GM12872 (cell line): ENCODE measurements around the gene BCL7B.

Source experiments
- TF ChIP-seq, protein P1 (sequence below): IDR thresholded peaks from 3 replicates; pipeline ENCODE4 v1.5.1; 2011; ENCODE audit warnings: low read depth, mild to moderate bottlenecking, low read length, moderate library complexity; ENCODE audit not compliant: insufficient read depth

The BCL7B gene

DNA sequence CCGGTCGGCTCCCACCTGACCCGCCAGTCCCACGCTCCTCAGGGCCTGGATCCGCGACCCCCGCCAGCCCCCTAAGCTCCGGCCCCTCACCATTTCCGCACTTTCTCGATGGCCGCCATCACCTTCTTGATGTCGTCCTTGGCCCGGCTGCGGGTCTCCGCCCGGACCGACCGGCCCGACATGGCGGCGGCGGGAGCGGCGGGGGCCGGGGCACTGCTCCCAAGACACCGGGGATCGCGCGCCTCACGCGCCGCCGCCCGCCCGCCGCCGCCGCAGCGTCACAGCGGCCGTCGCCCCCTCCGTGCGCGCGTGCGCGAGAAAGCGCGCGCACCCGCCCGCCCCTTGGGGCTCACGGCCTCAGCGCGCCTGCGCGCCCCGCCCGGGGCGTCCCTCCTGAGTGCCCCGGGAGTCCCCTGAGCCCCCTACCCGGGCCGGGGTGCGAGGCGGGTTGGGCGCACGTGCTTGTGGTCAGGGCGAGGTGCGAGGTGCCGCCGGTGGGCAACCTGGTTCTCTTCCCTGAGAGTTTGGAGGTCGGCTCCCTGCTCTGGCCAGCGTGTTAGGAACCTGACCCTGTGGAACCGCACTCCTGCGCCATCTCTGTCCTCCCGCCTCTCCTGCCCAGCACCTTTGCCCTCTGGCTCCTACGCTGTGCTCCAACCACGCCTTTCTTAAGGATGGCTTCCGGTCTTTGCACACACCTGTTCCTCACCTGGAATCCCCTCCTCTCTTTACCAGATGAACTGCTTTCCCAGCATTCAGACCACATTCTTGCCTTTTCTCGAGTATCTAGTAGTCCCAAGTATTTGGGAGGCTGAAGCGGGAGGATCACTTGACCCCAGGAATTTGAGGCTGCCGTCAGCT is at the start of gene BCL7B:
TSS of gene BCL7B (minus strand) at position 294 of the 861 bp plus-strand sequence. CDS start at position 182, 112 bp downstream.
- TF ChIP-seq, protein P1, sequence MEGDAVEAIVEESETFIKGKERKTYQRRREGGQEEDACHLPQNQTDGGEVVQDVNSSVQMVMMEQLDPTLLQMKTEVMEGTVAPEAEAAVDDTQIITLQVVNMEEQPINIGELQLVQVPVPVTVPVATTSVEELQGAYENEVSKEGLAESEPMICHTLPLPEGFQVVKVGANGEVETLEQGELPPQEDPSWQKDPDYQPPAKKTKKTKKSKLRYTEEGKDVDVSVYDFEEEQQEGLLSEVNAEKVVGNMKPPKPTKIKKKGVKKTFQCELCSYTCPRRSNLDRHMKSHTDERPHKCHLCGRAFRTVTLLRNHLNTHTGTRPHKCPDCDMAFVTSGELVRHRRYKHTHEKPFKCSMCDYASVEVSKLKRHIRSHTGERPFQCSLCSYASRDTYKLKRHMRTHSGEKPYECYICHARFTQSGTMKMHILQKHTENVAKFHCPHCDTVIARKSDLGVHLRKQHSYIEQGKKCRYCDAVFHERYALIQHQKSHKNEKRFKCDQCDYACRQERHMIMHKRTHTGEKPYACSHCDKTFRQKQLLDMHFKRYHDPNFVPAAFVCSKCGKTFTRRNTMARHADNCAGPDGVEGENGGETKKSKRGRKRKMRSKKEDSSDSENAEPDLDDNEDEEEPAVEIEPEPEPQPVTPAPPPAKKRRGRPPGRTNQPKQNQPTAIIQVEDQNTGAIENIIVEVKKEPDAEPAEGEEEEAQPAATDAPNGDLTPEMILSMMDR: no peak

DNA sequence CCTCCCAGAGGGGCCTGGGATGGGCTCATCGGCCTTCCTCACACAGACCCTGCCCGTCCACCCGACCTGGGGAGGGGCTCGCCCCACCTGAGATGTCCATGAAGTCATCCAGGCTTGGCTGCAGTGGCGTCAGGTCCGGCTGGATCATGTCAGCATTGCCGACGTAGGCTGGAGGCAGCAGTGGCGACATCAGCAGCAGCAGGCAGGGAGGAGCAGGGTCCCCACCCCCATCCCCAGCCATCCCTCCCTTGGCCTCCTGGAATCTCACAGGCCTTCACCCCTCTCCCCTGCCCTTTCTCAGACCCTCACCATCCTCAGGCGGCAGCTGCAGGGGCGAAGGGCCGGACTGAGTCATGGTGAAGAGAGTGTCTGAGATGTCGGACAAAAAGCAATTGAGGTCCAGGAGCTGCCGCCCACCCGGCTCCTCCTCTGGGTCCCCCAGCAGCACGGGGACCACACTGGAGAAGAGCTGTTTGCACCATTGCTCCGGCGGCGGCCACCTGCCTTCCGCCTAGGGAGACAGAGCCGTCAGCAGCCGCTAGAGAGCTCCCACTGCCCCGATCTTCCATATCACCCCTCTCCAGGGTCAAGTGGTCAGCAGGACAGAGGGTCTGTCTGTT is 48.2 kb upstream of the BCL7B start:
- TF ChIP-seq, protein P1: no peak

DNA sequence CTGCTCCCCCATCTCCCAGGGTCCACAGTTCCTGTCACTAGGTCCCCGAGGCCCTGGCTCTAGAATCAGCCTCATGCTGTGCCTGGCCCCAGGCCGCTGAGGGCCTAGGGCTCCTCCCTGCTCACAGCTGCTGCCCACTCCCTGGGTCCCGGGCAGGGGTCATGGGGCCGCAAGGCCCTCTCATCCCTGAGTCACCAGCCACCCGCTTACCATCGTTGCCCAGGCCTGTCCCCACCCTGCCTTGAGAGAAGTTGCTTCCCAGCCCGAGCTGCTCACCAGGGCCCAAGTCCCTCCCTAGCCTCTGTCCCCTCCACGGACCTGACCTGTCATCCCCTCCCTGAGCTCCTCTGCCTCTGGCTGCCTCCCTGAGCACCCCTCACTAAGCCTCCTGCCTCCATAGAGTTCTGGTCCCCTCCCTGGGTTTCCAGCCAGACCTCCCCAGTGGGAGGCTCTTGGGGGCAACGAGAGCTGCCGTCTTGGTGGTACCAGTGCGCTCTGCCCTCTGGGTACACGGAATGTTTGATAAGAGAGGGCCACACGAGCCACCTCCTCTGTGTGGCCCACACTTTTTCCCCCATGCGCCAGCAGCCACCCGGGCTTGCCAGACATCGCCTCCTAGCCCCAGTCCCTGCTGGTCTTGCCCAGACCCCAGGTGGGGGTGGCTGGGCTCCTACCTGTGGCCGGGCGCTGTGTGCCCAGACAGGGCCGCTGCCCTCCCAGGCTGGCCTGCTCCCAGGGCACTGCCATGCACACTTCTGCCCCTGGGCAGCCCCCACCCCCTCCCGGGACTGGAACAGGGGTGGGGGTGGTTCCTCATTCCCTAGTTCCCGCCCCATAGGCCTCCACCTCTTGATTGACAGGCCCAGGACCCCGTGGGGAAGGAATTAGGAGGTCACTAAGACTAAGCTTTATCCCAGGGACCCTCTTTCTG is 45.5 kb upstream of the BCL7B start:
- TF ChIP-seq, protein P1: no peak

DNA sequence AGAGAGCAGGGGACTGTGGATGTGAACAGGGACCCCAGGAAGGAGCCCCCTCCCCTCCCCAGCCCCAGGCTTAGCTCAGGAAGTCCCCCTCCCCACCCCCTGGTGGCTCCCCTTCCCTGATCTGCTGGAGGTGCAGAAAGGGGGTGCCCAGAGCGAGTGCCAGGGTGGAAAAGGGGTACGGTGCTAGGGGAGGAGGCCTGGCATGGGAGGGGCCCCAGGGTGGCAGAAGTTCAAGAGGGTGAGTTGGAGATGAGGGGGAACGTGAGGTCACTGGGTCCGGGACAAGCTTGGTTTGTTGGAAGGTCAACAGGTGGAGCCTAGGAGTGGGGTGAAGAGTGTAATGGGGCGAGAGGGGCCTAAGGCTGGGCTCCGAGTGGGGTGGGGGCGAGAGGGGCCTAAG is 42.4 kb upstream of the BCL7B start:
- TF ChIP-seq, protein P1: no peak

DNA sequence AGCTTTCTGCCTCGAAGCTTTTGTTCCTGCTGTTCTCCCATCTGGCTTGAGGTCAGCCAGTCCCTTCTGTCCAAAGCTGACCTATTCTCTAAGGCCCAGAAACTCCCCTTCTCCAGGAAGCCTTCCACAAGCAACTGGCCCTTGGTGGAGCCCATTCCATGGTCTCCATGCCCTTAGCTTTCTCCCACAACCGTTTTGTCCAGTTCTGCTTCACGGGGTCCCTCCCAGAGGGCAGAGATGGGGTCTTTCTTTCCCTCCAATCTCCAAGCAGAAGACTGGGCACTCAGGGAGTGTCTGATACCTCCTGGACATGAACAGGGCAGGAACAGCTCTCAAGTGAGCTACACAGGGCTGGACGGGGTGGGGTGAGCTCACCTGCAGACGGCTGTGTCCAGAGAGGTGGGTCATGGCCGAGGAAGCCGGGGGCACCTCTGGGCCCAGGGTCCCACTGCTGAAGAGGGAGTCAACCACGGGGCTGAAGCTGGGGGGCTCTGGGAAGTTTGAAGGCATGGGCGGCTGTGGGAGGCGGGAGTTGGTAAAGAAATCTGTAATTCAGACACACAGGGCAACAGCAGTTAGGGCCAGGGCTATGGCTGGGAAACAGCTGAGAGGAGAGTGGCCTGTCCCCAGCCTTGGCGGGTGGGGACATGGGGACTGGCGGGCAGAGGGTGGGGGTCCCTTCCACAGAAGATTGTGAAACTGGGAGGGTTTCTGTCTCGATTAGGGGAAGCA is 41.8 kb upstream of the BCL7B start:
- TF ChIP-seq, protein P1: no peak

DNA sequence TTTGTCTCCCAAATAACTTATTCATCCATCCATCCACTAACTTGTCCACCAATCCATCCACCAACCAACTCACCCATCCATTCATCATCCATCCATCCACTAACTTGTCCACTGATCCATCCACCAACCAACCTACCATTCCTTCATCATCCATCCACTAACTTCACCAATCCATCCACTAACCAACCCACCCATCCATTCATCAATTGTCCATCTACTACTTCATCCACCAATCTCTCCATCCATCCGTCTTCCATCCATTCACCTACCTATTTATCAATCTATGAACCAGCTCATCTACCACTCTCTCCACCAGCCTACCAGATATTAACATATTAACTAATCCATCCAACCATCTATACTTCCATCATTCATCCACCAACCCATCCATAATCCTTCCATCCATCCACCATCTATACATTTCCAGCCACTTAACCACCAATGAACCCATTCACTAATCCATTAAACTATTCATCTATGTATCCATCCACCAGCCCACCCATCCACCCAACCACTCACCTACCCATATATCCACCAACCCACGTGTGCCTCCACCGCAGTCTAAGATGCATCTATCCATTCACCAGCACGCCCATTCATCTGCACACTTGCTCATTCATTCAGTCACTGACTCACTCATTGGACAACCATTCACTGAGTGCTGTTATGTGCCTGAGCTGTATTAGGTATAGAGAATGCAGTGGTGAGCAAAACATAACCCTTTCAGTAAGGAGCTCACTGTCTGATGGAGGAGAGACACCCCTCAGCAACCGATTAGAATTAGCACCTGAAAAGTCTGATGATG is 40.7 kb upstream of the BCL7B start:
- TF ChIP-seq, protein P1: no peak
